Skeletal muscle cell (primary cell): ENCODE measurements around the gene MRPL22.
A peak's percentile ranks its signal among the peaks of the same experiment; 100 is the strongest.
"Not testable (repeated sequence)": the region's sequence is repeated elsewhere in the genome, so short reads cannot be mapped to it uniquely, and the experiment has no call there.

Experiments
- DNase-seq: peaks from one replicate; pipeline ENCODE4 v3.0.0-alpha.2; 2010; ENCODE audit warnings: low read depth
- H3K4me3 ChIP-seq: 2 replicates; pipeline ENCODE4 v1.5.1; 2011; ENCODE audit warnings: low read depth, mild to moderate bottlenecking, control low read depth, low read length, moderate library complexity

MRPL22 gene

DNA sequence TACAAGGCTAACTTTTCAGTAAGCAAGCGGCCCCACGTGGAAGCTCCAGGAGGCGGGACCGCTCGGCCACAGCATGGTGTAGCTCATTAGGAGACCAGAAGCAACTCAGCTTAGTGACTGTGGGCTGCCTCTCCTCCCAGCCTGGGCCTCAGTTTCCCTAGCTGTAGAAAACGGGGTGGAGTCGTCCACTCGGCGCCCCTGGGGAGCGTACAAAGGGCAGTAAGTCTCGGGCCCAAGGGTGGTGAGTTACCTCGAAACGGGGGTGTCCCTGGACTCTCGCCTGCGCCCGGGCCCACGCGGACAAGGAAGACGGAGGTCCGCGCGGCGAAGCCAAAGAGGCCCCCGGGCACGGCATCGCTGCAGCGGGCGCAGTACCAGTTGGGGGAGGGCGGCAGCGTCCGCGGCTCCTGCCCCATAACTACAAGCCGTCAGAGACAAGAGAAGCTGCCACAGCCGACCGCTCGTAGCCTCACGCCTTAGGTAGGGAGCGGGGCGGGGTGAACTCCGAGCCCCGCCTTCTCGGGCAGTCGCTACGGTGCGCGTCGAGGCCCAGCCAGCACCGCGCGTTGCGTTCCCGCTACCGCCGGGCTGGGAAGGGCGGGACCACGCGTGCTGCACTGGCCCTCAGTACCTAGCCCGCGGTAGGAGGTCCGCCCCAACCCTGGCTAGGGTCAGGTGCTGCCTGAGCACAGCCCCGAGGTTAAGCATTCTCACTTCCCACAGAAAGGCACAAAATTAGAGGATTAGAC, 3.0 kb upstream of the MRPL22 start, which contains the start of gene GEMIN5:
GEMIN5 (minus strand) TSS at position 494 of the 749 bp plus-strand sequence; CDS start at position 416, 78 bp downstream.
- DNase-seq, result peak; percentile 50
- H3K4me3 ChIP-seq, result peak within 1 kb of the TSS; percentile 91

DNA sequence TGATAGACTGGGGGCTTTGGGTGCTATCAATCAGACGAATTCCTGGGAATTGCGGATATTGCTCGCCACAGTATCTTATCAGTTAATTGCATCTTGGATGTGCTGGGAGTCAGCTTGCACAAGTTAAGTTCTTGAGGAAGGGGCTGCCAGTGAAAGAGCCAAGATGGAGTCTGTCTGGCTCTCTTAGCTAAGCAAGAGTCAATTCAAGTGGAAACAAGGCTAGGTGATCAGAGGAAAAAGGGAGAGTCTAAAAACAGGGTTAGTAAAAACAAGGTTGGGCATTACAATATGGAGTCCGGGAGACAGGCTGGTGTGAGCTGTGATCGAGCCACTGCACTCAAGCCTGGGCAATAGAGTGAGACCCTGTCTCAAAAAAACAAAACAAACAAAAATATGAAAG, 1.5 kb upstream of the MRPL22 start:
- DNase-seq, H3K4me3 ChIP-seq: not testable (repeated sequence)

DNA sequence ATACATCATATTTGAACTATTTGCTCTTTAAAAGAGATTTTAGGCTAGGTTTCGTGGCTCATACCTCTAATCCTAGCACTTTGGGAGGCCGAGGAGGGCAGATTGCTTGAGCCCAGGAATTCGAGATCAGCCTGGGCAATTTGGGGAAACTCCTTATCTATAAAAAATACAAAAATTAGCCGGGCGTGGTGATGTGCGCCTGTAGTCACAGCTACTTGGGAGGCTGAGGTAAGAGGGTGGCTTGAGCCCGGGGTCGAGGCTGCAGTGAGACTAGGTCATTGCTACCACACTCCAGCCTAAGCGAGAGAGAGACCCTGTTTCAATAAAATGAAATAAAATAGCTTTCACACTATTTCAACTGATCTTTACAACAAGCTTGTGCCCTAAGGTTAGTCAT, 500 bp upstream of the MRPL22 start:
- peak overlapping the region; percentile 86 for H3K4me3 ChIP-seq
- DNase-seq, result no peak

DNA sequence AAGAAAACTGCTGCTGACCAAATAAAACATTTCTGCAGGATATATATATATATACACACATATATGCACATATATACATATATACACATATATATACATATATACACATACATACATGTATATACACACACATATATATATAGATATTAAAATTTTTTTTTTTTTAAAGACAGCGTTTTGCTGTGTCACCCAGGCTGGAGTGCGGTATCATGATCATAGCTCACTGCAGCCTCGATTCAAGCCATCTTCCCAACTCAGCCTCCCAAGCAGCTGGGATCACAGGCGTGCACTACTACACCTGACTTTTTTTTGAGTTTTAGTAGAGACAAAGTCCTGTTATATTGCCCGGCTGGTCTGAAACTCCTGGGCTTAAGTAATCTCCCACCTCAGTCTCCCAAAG, 2.7 kb downstream of the MRPL22 start:
- no peak overlapping the region for H3K4me3 ChIP-seq

DNA sequence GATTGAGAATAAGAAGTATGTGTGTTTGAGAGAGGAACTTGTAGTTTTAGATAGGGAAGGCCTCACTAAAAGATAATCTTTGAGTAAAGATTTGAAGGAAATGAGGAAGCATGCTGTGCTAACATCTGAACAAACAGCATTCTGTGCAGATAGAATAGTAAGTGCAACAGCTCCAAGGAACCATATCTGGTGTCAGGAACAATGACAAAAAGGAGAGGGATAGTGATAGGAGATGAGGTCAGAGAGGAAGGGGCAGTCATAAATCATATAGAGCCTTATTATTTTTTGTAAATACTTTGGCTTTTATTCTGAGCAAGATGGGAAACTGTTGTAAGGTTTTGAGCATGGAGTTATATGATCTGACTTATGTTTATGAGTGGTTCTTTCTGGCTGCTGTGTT, 3.8 kb downstream of the MRPL22 start:
- no peak for DNase-seq
- no peak overlapping the region for H3K4me3 ChIP-seq

More for the DNA sequence above, 2.7 kb downstream of the MRPL22 start:
- no peak for DNase-seq

DNA sequence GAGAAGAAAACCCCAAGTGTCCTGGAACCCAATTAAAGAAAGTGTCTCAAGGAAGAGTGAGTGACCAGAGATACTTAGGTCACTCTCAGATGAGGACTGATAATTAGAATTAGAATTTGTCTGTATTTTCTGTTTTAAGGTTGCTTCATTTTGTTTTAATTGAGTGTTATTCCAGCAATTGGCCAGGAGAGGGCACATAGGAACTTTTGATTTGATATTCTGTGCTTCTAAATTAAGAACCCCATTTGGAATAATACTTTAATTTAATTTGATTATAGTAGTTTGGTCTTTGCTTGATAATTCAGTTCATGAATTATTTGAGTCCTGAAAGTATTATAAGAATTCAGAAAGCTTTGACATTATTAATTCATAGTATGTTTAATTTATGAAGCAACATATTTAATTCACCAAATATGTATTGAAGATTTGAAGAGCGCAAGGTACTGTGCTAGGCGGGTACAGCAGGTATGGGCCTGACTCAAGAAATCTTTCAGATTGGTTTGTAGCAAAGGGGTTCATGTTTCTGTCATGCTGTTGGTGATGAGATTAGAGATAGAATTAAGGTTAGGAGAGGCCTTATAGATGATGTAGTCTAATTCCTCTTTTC, 4.9 kb downstream of the MRPL22 start:
- H3K4me3 ChIP-seq, result no peak overlapping the region
- no peak for DNase-seq

DNA sequence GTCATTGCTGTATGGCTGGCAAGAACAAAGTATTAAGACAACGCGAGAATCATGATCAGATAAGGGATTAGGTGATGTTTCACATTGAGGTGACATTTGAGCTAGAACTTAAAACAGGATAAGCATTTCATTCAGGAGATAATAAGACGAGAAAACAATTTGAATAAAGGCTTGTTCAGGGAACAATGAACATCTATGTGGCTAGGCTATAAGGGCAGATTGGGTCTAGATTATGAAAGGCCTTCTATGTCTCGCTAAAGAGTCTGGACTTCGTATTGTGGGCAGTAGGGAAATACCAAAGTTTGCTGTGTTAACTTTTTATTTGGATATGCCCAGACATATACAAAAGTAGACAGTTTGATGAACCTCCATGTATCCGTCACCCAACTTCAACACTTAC, 6.9 kb downstream of the MRPL22 start:
- no peak overlapping the region for H3K4me3 ChIP-seq
- DNase-seq, result no peak

DNA sequence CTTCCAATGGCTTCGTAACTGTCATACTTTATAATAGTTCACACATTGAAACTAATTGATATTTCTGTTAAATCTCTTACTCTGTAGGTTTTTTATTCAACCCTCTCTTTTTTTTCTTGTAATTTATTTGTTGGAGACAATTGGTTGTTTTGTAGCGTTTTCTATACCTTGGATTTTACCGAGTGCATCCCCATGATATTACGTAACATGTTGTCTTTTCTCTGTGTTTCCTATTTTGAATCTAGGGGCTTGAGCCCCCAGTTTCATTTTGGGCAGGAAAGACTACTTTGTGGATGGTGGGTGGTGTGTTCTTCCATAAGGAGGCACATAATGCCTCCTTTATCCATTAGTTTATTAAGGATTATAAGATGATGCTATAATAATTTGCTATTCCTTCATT, 7.4 kb downstream of the MRPL22 start:
- DNase-seq, result no peak
- H3K4me3 ChIP-seq, result no peak overlapping the region

DNA sequence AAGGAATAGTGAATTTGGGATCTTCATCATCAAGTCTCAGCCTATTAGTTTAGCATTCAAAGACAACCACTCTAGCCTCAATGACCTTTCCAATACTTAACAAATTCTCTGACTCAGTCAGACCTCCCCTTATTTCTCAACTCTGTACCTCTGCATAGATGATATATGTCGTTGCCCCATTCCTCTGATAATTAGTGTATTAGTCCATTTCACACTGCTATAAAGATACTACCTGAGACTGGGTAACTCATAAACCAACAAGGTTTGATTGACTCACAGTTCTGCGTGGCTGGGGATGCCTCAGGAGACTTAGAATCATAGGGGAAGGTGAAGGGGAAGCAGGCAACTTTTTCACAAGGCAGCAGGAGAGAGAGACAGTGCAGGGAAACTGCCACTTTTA, 8.9 kb downstream of the MRPL22 start:
- H3K4me3 ChIP-seq, result no peak overlapping the region
- no peak for DNase-seq

DNA sequence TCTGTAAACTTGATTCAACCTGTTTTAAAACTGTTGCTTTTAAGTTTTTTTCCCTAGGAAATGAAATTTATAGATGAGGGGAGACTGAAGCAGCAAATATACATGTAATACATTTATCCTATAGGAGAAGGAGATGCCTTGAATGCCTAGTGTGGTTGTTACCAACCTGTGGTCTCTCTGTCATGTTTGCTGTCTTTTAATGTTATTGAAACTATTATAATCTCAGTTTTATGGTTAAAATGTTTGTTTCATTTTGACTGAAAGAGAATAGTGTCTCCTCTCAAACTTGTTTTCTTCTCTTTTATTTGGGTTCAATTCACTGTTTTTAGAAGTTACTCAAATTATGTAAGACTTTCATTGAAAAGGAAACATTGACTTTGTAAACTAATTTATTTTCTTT, 15.8 kb downstream of the MRPL22 start:
- no peak overlapping the region for H3K4me3 ChIP-seq
- DNase-seq, result no peak

DNA sequence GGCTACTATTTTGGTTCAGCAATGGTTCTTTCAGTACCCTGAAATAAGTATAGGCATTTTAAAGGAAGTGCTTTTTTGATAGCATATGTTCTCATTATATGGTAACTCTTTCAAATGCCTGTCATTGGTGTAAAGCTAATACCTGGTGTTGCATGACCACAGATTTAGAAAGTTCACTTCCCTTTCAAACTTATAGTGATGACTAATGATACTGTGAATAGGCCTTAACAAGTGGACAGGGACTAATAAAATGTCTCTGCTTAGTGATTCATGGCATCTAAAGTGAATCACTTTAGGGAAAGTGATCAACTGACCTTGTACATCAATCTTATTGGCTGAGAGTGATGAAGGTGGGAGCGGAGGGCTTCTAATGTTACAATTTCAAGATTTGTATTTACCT, 21.6 kb downstream of the MRPL22 start:
- no peak for DNase-seq
- no peak overlapping the region for H3K4me3 ChIP-seq

DNA sequence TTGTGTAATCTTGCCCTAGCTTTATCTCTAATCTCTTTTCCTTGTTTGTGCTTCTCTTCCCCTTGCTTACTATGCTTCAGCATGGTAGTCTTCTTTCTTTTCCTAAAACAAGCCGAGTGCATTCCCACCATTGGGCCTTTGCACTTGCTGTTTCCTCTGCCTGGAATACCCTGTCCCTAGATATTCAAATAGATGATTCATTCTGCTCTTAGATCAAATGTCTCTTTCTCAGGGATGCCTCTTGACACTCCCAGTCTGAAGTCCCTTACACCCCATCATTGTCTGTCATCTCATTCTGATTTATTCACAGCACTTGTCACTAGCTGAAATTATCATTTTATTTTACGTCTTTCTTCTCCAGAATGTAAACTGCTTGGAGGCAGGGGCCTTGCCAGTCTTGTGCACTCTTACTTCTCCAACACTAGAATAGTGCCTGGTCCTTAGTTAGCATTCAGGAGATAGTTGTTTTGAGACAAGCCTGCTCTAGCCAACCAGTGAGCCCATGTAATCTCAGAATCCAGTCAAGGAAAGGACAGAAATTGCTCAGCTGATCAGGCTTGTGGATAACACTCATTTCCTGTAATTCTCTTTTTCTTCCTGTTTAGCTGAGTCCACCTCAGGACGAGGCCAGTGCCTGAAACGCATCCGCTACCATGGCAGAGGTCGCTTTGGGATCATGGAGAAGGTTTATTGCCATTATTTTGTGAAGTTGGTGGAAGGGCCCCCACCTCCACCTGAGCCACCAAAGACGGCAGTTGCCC, 25.4 kb downstream of the MRPL22 start:
- DNase-seq, result no peak
- H3K4me3 ChIP-seq, result no peak overlapping the region

DNA sequence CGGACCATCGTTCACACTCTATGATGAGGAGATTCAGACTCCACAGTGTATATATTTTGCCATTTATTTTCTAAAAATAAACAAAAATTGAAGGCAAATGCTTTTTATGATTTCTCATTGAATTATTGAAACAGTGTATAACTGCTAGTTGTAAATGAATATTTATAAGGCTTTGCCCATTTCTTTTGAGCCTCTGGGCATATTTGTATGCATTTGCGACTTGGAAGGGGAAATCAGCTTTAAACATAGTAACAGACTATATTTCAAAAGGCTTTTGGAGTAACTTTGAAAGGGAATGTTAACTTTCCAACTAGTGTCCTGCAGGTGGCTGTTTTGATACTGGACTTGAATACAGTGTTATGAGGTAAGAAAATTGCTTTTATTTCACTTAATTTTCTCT, 26.0 kb downstream of the MRPL22 start:
- no peak overlapping the region for H3K4me3 ChIP-seq
- no peak for DNase-seq

DNA sequence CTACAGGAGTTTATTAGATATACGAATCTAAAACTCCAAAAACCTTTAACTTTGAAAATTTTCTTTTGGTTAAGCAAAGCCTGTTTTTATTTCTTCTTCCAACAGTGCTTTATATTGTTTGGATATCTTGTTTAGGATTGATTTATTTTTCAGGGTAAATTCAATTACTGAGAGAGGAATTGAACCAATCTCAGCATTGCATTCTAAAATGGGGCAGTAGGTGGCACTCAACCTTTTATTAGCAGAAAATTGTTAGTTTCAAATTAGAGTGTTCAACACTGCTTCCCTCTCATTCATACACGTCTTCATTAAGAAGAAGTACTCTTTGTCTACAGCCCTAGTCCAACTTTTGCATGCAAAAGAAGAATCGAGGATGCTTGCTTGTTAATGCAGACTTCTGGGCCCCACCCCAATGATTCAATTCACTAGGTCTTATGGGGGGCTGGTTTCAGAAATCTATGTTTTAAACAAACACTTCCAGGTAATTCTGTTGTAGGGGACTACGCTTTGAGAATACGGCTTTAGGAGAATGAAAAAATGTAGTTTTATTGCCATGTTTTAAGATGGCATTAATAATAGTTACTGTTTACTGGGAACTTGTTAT, 26.6 kb downstream of the MRPL22 start:
- H3K4me3 ChIP-seq, result no peak overlapping the region
- no peak for DNase-seq

DNA sequence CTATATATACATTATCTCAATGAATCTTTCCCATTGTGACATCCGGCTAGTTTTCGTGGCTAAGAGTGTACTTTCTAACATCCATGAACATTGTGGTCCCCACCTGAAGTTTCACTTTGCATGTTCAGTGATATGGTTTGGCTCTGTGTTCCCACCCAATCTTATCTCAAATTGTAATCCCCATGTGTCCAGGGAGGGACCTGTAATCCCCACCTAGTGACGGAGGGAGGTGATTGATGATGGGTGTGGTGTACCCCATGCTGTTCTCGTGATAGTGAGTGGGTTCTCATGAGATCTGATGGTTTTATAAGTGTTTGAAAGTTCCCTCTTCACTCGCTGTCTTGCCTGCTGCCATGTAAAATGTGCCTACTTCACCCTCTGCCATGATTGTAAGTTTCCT, 28.1 kb downstream of the MRPL22 start:
- H3K4me3 ChIP-seq, result no peak overlapping the region
- no peak for DNase-seq

DNA sequence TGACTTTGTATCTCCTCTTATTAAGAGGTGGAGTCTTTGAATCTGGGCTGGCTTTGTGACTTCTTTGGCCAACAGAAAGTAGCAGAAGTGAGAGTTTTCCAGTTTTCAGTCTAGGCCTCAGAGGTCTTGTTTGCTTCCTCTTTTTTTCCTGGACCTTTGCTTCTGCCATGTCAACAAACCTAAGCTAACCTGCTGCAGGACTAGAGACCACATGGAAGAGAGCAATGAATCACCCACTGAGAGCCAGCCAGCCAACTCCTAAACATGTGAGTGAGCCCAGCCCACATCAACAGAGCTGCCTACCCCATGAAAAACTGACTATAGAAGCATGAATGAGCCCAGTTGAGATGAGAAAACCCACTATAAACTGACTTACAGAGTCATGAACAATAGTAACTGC, 29.9 kb downstream of the MRPL22 start:
- H3K4me3 ChIP-seq, result no peak overlapping the region
- DNase-seq, result no peak

DNA sequence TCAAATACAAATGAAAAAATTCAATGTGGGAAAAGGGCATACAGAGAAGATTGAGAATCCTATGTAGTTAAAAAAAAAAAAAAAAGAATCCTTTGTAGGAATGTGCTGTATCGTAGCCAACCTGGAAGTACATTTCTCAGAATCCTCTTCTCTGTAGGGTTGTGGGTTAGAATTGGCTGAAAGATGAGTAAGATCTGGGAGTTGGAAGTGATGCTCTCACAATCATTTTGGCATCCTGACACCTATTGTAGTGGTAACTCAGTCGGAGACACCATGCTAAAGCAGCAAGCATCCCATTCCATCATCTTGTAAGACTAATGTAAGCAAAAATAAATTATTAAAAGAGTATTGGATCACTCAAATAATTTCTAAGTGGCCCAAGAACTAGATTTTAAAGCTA, 30.6 kb downstream of the MRPL22 start:
- no peak overlapping the region for H3K4me3 ChIP-seq
- DNase-seq, result no peak

DNA sequence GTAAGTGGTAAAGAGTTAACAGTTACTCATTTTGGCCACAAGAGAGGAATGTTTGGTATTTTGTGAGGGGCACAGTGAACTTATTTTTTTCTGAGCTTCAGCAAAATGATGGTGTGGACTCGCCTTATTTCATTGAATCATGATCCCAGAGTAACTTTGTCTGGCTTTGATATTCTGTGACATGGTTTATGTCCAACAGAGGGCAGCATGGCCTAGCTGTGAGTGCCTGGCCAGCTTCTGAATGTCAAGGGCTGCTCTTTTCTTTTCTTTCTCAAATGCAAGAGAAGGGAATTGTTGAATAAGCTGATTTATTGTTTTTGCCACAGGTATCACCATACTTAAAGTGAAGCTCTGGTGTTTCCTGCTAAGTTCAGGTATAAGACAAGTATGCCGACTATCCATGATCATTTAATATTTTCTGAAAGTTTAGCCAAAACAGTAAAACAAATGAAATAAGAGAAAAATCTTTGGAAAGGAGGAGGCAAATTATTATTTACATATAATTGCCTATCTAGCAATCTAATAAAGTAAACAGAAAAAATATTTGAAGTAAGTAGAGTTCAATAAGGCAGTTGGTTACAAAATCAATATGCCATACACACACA, 31.7 kb downstream of the MRPL22 start:
- H3K4me3 ChIP-seq, result no peak overlapping the region
- no peak for DNase-seq

DNA sequence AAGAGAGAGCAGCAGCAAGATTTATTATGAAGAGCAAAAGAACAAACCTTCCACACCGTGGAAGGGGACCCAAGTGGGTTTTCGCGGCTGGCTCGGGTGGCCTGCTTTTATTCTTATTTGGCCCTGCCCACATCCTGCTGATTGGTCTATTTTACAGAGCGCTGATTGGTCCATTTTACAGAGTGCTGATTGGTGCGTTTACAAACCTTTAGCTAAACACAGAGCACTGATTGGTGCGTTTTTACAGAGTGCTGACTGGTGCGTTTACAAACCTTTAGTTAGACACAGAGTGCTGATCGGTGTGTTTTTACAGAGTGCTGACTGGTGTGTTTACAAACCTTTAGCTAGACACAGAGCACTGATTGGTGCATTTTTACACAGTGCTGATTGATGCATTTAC, 35.2 kb downstream of the MRPL22 start:
- not testable (repeated sequence) for DNase-seq, H3K4me3 ChIP-seq

DNA sequence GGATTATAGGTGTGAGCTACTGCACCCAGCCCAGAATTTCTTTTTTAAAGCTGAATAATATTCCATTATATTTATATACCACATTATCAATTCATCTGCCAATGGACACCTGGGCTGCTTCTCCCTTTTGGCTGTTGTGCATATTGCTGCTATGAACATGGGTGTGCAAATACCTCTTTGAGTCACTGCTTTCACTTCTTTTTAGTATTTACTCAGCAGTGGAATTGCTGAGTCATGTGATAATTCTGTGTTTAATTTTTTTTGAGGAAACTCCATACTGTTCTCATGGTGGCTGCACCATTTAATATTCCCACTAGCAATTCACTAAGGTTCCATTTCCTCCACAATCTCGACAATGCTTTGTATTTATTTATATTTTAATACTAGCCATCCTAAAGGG, 36.5 kb downstream of the MRPL22 start:
- H3K4me3 ChIP-seq, result no peak overlapping the region
- DNase-seq, result no peak
